GM12872 (cell line): ENCODE measurements around the gene ITPKC.

Source experiments
- CTCF ChIP-seq: IDR thresholded peaks from 3 replicates; pipeline ENCODE4 v1.5.1; 2011; ENCODE audit warnings: low read depth, mild to moderate bottlenecking, low read length, moderate library complexity; ENCODE audit not compliant: insufficient read depth

The ITPKC gene

GRCh38 chr19:40763963-40764362 is 47.1 kb downstream of the ITPKC start:
- no peak for TF ChIP-seq CTCF

GRCh38 chr19:40768869-40769268 is 52.0 kb downstream of the ITPKC start:
- no peak for TF ChIP-seq CTCF

- no peak for TF ChIP-seq CTCF
Observed at GRCh38 chr19:40774916-40775631, 58.2 kb downstream of the ITPKC start, which contains the start of gene MIA. MIA (plus strand) TSS chr19:40775521; CDS start chr19:40775543, 22 bp downstream.

GRCh38 chr19:40775632-40776022 is 58.7 kb downstream of the ITPKC start:
- TF ChIP-seq CTCF: no peak

GRCh38 chr19:40776364-40776763 is 59.5 kb downstream of the ITPKC start:
- no peak for TF ChIP-seq CTCF

GRCh38 chr19:40776932-40777644 is 60.2 kb downstream of the ITPKC start:
- TF ChIP-seq CTCF: no peak

- no peak for TF ChIP-seq CTCF
Observed at GRCh38 chr19:40777645-40777936, 60.7 kb downstream of the ITPKC start.
